HG03469 (cell line): ENCODE measurements around the gene KCNAB1.

Source experiments
- ATAC-seq: cut with Tn5 transposase; IDR thresholded peaks from one replicate; pipeline ENCODE4 v1.9.1; 2021; ENCODE audit warnings: mild to moderate bottlenecking, moderate library complexity, moderate number of reproducible peaks; ENCODE audit not compliant: unreplicated experiment

The KCNAB1 gene

GRCh38 chr3:156356537-156357363 lies 236.4 kb downstream of the KCNAB1 start:
- no peak for ATAC-seq

- no peak for ATAC-seq
Observed at GRCh38 chr3:156358232-156358631, 237.9 kb downstream of the KCNAB1 start.

- ATAC-seq = no peak
Observed at GRCh38 chr3:156359368-156359767, 239.0 kb downstream of the KCNAB1 start.

GRCh38 chr3:156360083-156360482 lies 239.7 kb downstream of the KCNAB1 start:
- ATAC-seq = no peak

- ATAC-seq = no peak
Observed at GRCh38 chr3:156360963-156361362, 240.6 kb downstream of the KCNAB1 start.

GRCh38 chr3:156366559-156366958 lies 246.2 kb downstream of the KCNAB1 start:
- ATAC-seq = no peak

- peak; percentile 60 for ATAC-seq
Observed at GRCh38 chr3:156368189-156368588, 247.8 kb downstream of the KCNAB1 start.

- no peak for ATAC-seq
Observed at GRCh38 chr3:156371701-156372100, 251.3 kb downstream of the KCNAB1 start.

- no peak for ATAC-seq
Observed at GRCh38 chr3:156373095-156373494, 252.7 kb downstream of the KCNAB1 start.

GRCh38 chr3:156373654-156374053 lies 253.3 kb downstream of the KCNAB1 start:
- ATAC-seq = no peak

- ATAC-seq = no peak
Observed at GRCh38 chr3:156376199-156376598, 255.8 kb downstream of the KCNAB1 start.

GRCh38 chr3:156377266-156377665 lies 256.9 kb downstream of the KCNAB1 start:
- no peak for ATAC-seq

GRCh38 chr3:156377718-156378117 lies 257.3 kb downstream of the KCNAB1 start:
- ATAC-seq = no peak

- no peak for ATAC-seq
Observed at GRCh38 chr3:156378871-156379270, 258.5 kb downstream of the KCNAB1 start.

- ATAC-seq = no peak
Observed at GRCh38 chr3:156379327-156379726, 258.9 kb downstream of the KCNAB1 start.

- no peak for ATAC-seq
Observed at GRCh38 chr3:156381253-156381652, 260.9 kb downstream of the KCNAB1 start.

- no peak for ATAC-seq
Observed at GRCh38 chr3:156382458-156383346, 262.3 kb downstream of the KCNAB1 start.

- no peak for ATAC-seq
Observed at GRCh38 chr3:156383441-156384025, 263.2 kb downstream of the KCNAB1 start.

GRCh38 chr3:156388497-156389448 lies 268.4 kb downstream of the KCNAB1 start:
- no peak for ATAC-seq

GRCh38 chr3:156389449-156389950 lies 269.1 kb downstream of the KCNAB1 start:
- ATAC-seq = no peak
